GM18519 (cell line): Measurements from ENCODE around the gene GPR31.
"Not testable (repeated sequence)": the region's sequence is repeated elsewhere in the genome, so short reads cannot be mapped to it uniquely, and the experiment has no call there.

ENCODE experiments used
- ATAC-seq: cut with Tn5 transposase; IDR thresholded peaks from one replicate; pipeline ENCODE4 v1.9.1; 2021; ENCODE audit warnings: mild to moderate bottlenecking, moderate library complexity; ENCODE audit not compliant: unreplicated experiment, low FRiP score

Gene GPR31

GRCh38 chr6:167168296-167168695, 10.5 kb upstream of the GPR31 start:
- ATAC-seq, result not testable (repeated sequence)

- not testable (repeated sequence) for ATAC-seq
Observed at GRCh38 chr6:167167699-167168098, 9.9 kb upstream of the GPR31 start.

- ATAC-seq, result no peak
Observed at GRCh38 chr6:167165858-167166471, 8.2 kb upstream of the GPR31 start.

- no peak for ATAC-seq
Observed at GRCh38 chr6:167164261-167164660, 6.5 kb upstream of the GPR31 start.

- ATAC-seq, result no peak
Observed at GRCh38 chr6:167163476-167164011, 5.8 kb upstream of the GPR31 start.

GRCh38 chr6:167162591-167162990, 4.8 kb upstream of the GPR31 start:
- no peak for ATAC-seq

GRCh38 chr6:167161851-167162467, 4.2 kb upstream of the GPR31 start:
- no peak for ATAC-seq

- ATAC-seq, result no peak
Observed at GRCh38 chr6:167157414-167157813, 366 bp downstream of the GPR31 start.

GRCh38 chr6:167154895-167155294, 2.9 kb downstream of the GPR31 start:
- no peak for ATAC-seq

GRCh38 chr6:167154291-167154690, 3.5 kb downstream of the GPR31 start:
- no peak for ATAC-seq

GRCh38 chr6:167153521-167153959, 4.2 kb downstream of the GPR31 start:
- peak; percentile 35 for ATAC-seq

GRCh38 chr6:167152862-167153261, 4.9 kb downstream of the GPR31 start:
- no peak for ATAC-seq

- ATAC-seq, result no peak
Observed at GRCh38 chr6:167151648-167152047, 6.1 kb downstream of the GPR31 start.

- ATAC-seq, result peak; percentile 64
Observed at GRCh38 chr6:167150941-167151549, 6.7 kb downstream of the GPR31 start.

GRCh38 chr6:167148997-167149396, 8.8 kb downstream of the GPR31 start:
- ATAC-seq, result no peak

GRCh38 chr6:167148021-167148420, 9.8 kb downstream of the GPR31 start:
- ATAC-seq, result no peak

- no peak for ATAC-seq
Observed at GRCh38 chr6:167146977-167147376, 10.8 kb downstream of the GPR31 start.

GRCh38 chr6:167146135-167146534, 11.6 kb downstream of the GPR31 start:
- peak; percentile 33 for ATAC-seq

- ATAC-seq, result no peak
Observed at GRCh38 chr6:167145461-167145860, 12.3 kb downstream of the GPR31 start.

GRCh38 chr6:167143041-167143440, 14.7 kb downstream of the GPR31 start:
- ATAC-seq, result no peak

- no peak for ATAC-seq
Observed at GRCh38 chr6:167142433-167142761, 15.4 kb downstream of the GPR31 start.
